H9 (cell line): ENCODE measurements around the gene SLC12A6. TPM values are rescaled to one million over a fixed set of nuclear protein-coding genes. Genes with fewer than 3 reads are reported as not detected.

Source experiments
- DNase-seq: peaks from one replicate; pipeline ENCODE4 v3.0.0-alpha.2; 2017
- H2AFZ ChIP-seq: one replicate; pipeline ENCODE4 v1.6.1; 2013; ENCODE audit warnings: mild to moderate bottlenecking, low read length, control low read depth, moderate library complexity
- H2AK5ac ChIP-seq: 2 replicates; pipeline ENCODE4 v1.6.1; 2013; ENCODE audit warnings: low read length, control low read depth, mixed read lengths; ENCODE audit not compliant: insufficient read length
- H2BK120ac ChIP-seq: one replicate; pipeline ENCODE4 v1.6.1; 2013; ENCODE audit warnings: low read depth, mild to moderate bottlenecking, low read length, control low read depth, inconsistent platforms; ENCODE audit not compliant: poor library complexity, severe bottlenecking
- H2BK12ac ChIP-seq: 2 replicates; pipeline ENCODE4 v1.6.1; 2013; ENCODE audit warnings: low read length, control low read depth, mixed read lengths, low read depth; ENCODE audit not compliant: insufficient read length
- H2BK15ac ChIP-seq: 2 replicates; pipeline ENCODE4 v1.6.1; 2013; ENCODE audit warnings: low read depth, low read length, control low read depth
- H2BK20ac ChIP-seq: one replicate; pipeline ENCODE4 v1.6.1; 2013; ENCODE audit warnings: low read depth, mild to moderate bottlenecking, low read length, control low read depth, inconsistent platforms; ENCODE audit not compliant: poor library complexity, severe bottlenecking
- H2BK5ac ChIP-seq: 2 replicates; pipeline ENCODE4 v1.6.1; 2013; ENCODE audit warnings: low read length, control low read depth, mixed read lengths; ENCODE audit not compliant: insufficient read length
- H3K14ac ChIP-seq: 2 replicates; pipeline ENCODE4 v1.6.1; 2013; ENCODE audit warnings: low read length, control low read depth; ENCODE audit not compliant: insufficient read depth
- H3K18ac ChIP-seq: 2 replicates; pipeline ENCODE4 v1.6.1; 2013; ENCODE audit warnings: low read depth, mild to moderate bottlenecking, mixed read lengths, low read length, control low read depth; ENCODE audit not compliant: insufficient read length
- H3K23ac ChIP-seq: 2 replicates; pipeline ENCODE4 v1.6.1; 2013; ENCODE audit warnings: low read length, control low read depth, mixed read lengths, low read depth; ENCODE audit not compliant: insufficient read length
- H3K23me2 ChIP-seq: 2 replicates; pipeline ENCODE4 v1.6.1; 2013; ENCODE audit warnings: low read depth, mild to moderate bottlenecking, mixed read lengths, low read length, control low read depth; ENCODE audit not compliant: insufficient read length, poor library complexity, severe bottlenecking
- H3K27ac ChIP-seq: 2 replicates; pipeline ENCODE4 v1.5.1; 2013; ENCODE audit warnings: low read length, control low read depth, mixed read lengths, low read depth; ENCODE audit not compliant: insufficient read length
- H3K27me3 ChIP-seq: 2 replicates; pipeline ENCODE4 v1.6.1; 2013; ENCODE audit warnings: low read length, control low read depth, inconsistent platforms; ENCODE audit not compliant: insufficient read depth
- H3K4ac ChIP-seq: 2 replicates; pipeline ENCODE4 v1.6.1; 2013; ENCODE audit warnings: low read depth, mild to moderate bottlenecking, control low read depth, inconsistent platforms, low read length, moderate library complexity
- H3K4me1 ChIP-seq: 2 replicates; pipeline ENCODE4 v1.6.1; 2013; ENCODE audit warnings: low read length, control low read depth, inconsistent platforms; ENCODE audit not compliant: insufficient read depth
- H3K4me2 ChIP-seq: 2 replicates; pipeline ENCODE4 v1.6.1; 2013; ENCODE audit warnings: low read length, control low read depth, mixed read lengths; ENCODE audit not compliant: insufficient read length, insufficient read depth
- H3K56ac ChIP-seq: 2 replicates; pipeline ENCODE4 v1.6.1; 2013; ENCODE audit warnings: low read depth, mild to moderate bottlenecking, mixed read lengths, low read length, control low read depth; ENCODE audit not compliant: insufficient read length
- H3K79me1 ChIP-seq: 2 replicates; pipeline ENCODE4 v1.6.1; 2013; ENCODE audit warnings: low read depth, mild to moderate bottlenecking, moderate library complexity, low read length, control low read depth, inconsistent platforms; ENCODE audit not compliant: insufficient read depth, poor library complexity, severe bottlenecking
- H3K79me2 ChIP-seq: 2 replicates; pipeline ENCODE4 v1.6.1; 2013; ENCODE audit warnings: low read length, control low read depth, inconsistent platforms; ENCODE audit not compliant: insufficient read depth
- H3K9ac ChIP-seq: 2 replicates; pipeline ENCODE4 v1.6.1; 2013; ENCODE audit warnings: low read length, control low read depth, mixed read lengths; ENCODE audit not compliant: insufficient read length; ENCODE audit errors: extremely low read depth
- H3K9me3 ChIP-seq: one replicate; pipeline ENCODE4 v1.6.1; 2013; ENCODE audit warnings: low read depth, low read length, inconsistent platforms; ENCODE audit not compliant: control insufficient read depth
- H3T11ph ChIP-seq: one replicate; pipeline ENCODE4 v1.6.1; 2013; ENCODE audit warnings: mild to moderate bottlenecking, low read length, control low read depth, inconsistent platforms
- H4K20me1 ChIP-seq: one replicate; pipeline ENCODE4 v1.6.1; 2013; ENCODE audit not compliant: control insufficient read depth, insufficient read length, insufficient read depth
- H4K5ac ChIP-seq: 2 replicates; pipeline ENCODE4 v1.6.1; 2013; ENCODE audit warnings: low read depth, mild to moderate bottlenecking, mixed read lengths, low read length, control low read depth; ENCODE audit not compliant: insufficient read length
- H4K8ac ChIP-seq: replicated peaks from 2 replicates; pipeline ENCODE4 v1.6.1; 2013; ENCODE audit warnings: low read length, control low read depth, mixed read lengths, low read depth; ENCODE audit not compliant: insufficient read length
- H4K91ac ChIP-seq: 2 replicates; pipeline ENCODE4 v1.6.1; 2013; ENCODE audit warnings: low read depth, mild to moderate bottlenecking, moderate library complexity, mixed read lengths, low read length, control low read depth; ENCODE audit not compliant: insufficient read length
- H3K27ac Mint-ChIP-seq, 3 experiments: 2 replicates in 2 of 3; 3 replicates in 1 of 3; pipeline ENCODE4 v1.8.0; 2020 to 2021; ENCODE audit warnings: mixed read lengths in 3 of 3, mild to moderate bottlenecking in 1 of 3, moderate library complexity in 1 of 3
- H3K27me3 Mint-ChIP-seq: 2 replicates; pipeline ENCODE4 v1.8.0; 2021; ENCODE audit warnings: low read depth, mild to moderate bottlenecking, moderate library complexity, mixed read lengths
- H3K36me3 Mint-ChIP-seq, 3 experiments: 2 replicates in 2 of 3; 3 replicates in 1 of 3; pipeline ENCODE4 v1.8.0; 2020 to 2021; ENCODE audit warnings: low read depth in 3 of 3, mixed read lengths in 3 of 3; ENCODE audit not compliant: insufficient read depth in 1 of 3
- H3K4me1 Mint-ChIP-seq, 2 experiments: 2 replicates each; pipeline ENCODE4 v1.8.0; 2020; ENCODE audit warnings: mixed read lengths in 2 of 2
- H3K4me3 Mint-ChIP-seq, 2 experiments: 2 replicates in 1 of 2; 3 replicates in 1 of 2; pipeline ENCODE4 v1.8.0; 2020 to 2021; ENCODE audit warnings: mild to moderate bottlenecking in 2 of 2, mixed read lengths in 2 of 2, moderate library complexity in 1 of 2
- H3K9me3 Mint-ChIP-seq, 2 experiments: 2 replicates in 1 of 2; 3 replicates in 1 of 2; pipeline ENCODE4 v1.8.0; 2020; ENCODE audit warnings: mild to moderate bottlenecking in 2 of 2, mixed read lengths in 2 of 2, moderate library complexity in 1 of 2
- WGBS: extraction: QIAGEN DNeasy Blood & Tissue Kit; methylation state at CpG from one replicate; pipeline ENCODE4 v1.1.7; 2013; ENCODE audit warnings: missing lambda C conversion rate, low lambda C conversion rate, mixed read lengths; ENCODE audit not compliant: insufficient read length; ENCODE audit errors: extremely low coverage; 5-methylcytosine and 5-hydroxymethylcytosine counted together
- total RNA-seq: library from RNA; stranded (reverse); gene quantifications from 2 replicates; pipeline ENCODE4 v1.2.1, GENCODE V29; 2021
- TF ChIP-seq, protein P1 (sequence below): fragments of 200-600 bp; sonication (generic); conservative IDR thresholded peaks from 3 replicates; pipeline ENCODE4 v1.8.0; 2021; ENCODE audit warnings: antibody characterized with exemption, mild to moderate bottlenecking

The SLC12A6 gene
- total RNA-seq, 1 experiment from 2014 or later: 11.1 TPM

DNA sequence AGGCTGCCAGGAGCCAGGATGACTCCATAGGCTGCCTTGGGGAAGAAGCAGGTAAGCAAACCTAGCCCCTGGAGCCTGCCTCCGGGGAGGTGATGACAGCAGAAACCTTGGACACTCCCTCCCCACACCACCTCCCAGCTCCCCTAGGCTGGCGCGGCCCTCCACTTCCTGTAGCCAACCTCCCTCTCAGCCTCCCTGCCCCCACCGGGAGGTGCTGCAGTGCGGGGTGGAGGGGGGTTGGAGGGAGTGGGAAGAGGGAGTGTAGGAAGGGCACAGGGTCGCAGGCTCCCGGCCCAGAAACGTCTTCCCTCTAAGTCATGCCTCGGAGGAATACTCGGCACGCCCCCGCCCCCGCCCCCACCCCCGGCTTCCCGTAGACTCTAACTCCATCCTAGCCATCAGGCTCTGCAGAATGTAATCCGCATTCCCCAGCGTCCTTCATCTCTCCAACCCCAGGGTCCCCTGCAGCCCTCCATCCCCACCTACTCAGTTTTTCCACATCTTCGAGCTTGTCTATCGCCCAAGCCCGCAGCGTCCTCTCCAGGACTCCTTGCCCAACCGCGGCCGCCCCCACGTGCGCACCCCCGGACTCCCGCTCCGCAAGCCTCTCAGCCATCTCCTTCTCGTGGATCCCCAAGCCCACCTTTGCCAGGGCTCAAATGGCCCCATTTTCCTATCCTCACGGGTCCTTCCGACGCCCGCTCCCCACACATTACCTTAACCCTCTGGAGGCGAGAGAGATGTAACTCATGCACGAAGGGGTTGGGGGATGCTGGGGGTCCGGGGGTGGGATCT lies 28.9 kb upstream of the SLC12A6 start:
- TF ChIP-seq, protein P1, sequence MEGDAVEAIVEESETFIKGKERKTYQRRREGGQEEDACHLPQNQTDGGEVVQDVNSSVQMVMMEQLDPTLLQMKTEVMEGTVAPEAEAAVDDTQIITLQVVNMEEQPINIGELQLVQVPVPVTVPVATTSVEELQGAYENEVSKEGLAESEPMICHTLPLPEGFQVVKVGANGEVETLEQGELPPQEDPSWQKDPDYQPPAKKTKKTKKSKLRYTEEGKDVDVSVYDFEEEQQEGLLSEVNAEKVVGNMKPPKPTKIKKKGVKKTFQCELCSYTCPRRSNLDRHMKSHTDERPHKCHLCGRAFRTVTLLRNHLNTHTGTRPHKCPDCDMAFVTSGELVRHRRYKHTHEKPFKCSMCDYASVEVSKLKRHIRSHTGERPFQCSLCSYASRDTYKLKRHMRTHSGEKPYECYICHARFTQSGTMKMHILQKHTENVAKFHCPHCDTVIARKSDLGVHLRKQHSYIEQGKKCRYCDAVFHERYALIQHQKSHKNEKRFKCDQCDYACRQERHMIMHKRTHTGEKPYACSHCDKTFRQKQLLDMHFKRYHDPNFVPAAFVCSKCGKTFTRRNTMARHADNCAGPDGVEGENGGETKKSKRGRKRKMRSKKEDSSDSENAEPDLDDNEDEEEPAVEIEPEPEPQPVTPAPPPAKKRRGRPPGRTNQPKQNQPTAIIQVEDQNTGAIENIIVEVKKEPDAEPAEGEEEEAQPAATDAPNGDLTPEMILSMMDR: no peak
- Histone ChIP-seq H3K23ac (no peak overlapping the region), H3K56ac (no peak overlapping the region), H3T11ph (no peak overlapping the region), H3K18ac (peak overlapping the region; percentile 34), H3K14ac (peak overlapping the region; percentile 57), H4K8ac (no peak overlapping the region), H4K91ac (no peak overlapping the region), H2BK12ac (no peak overlapping the region), H4K5ac (no peak overlapping the region), H3K79me1 (peaks cover 9% of the 10 kb centered on the region), H3K23me2 (peaks cover 12% of the 10 kb centered on the region), H3K9me3 (no peaks in the 10 kb centered on the region), H3K27me3 (no peaks in the 10 kb centered on the region), H3K27ac (no peak overlapping the region), H4K20me1 (no peaks in the 10 kb centered on the region), H2AFZ (no peak overlapping the region), H3K9ac (peak overlapping the region; percentile 48), H2BK120ac (no peak overlapping the region), H3K4ac (no peak overlapping the region), H2AK5ac (no peak overlapping the region), H3K79me2 (peaks cover 6% of the 10 kb centered on the region; the same call in 1 of the 2 replicates), H3K4me2 (peak overlapping the region; percentile 76), H2BK15ac (no peak overlapping the region), H2BK20ac (no peak overlapping the region), H3K4me1 (peaks cover 6% of the 10 kb centered on the region; the same call in 1 of the 2 replicates), H2BK5ac (no peak overlapping the region)
- no CpG with 5 or more reads among the region's 37 CpGs for WGBS
- Mint-ChIP-seq H3K36me3 (peaks cover 14 to 29% (median 23%) of the 10 kb centered on the region in 3 experiments; a peak in 6 of 7 replicates), H3K9me3 (peaks cover 1 to 2% of the 10 kb centered on the region in 2 experiments; a peak in 3 of 5 replicates), H3K27ac (peak overlapping the region; percentile 91 to 97 (median 95); a peak in 6 of 7 replicates), H3K4me1 (peaks cover 18 to 23% of the 10 kb centered on the region in 2 experiments), H3K4me3 (peak overlapping the region; percentile 96 to 97), H3K27me3 (no peaks in the 10 kb centered on the region; the same call in 1 of the 2 replicates)
- DNase-seq: peak; percentile 92
